ENCODE results near the gene BBS9.

BBS9 gene

DNA sequence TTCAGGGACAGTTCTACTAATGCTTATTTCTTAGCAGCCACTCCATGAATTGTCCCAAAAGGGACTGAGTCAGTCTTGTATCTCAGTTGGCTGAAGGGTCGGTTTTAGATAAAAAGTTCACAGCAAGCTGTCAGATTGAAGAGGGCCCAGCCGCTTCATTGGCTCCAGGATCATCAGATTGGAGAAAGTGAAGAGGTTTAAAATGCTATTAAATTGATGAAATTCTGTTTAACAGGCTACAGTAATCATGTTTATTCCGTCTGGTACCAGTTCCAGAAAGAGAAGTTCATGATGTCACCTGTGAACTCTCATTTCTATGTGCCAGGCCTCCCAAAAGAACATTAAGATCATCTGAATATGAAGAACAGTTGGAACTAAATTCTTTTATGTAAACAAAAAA is 481.6 kb downstream of the BBS9 start:
- no peak for DNase-seq (ENCODE audit: low read depth)

DNA sequence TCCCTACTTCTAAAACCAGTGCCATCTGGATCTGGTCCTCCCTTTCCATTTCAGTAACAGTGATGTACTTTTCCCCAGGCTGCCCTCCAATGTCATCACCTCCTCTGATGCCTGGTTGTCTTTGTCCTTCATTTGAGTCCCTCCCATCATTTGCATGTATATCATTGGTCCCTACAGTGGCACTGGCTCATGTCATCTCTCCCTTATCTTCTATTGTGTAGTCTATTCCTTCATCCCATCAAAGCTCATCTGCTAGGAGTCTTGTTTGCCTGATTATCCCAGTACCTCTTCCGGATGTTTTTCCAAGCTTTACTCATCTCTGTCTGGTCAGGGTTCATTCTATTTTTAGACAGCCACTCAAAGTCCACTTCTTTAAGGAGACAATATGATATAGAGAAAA is 483.1 kb downstream of the BBS9 start:
- DNase-seq (ENCODE audit: low read depth), result no peak

DNA sequence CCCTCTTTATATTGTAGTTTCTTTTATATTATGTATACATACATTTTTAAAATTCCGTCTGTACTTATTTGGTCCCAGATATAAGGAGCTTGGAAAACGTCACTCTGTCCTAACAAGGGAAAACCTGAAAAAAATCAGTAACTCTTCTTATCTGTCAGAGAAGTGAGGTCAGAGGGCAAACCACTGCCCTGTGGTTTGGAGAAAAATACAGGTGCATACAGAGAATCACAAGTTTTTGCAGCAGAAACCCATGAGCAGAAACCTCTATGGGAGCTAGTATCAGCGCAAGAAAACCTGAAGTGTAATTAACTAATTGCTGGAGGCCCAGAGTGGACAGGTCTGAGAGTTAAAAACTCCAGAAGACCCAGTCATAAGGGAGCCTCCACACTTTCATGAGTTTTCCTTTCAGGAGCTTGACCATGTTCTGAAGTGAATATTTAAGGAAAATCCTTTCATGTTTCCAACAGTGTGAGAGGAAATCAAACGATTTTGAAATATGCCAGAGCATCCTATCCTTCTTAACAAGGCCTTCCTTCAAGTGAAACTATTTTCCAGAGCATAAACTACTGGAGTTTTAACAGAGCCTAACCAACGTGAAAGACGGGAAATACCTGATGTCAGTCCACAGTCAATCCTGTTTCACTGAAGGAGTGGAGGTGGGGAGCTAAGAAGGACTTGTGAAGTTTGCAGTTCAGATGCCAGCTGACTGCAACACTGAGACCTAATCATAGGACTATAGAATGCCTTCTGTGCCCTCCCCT is 485.2 kb downstream of the BBS9 start:
- no peak for DNase-seq (ENCODE audit: low read depth)

DNA sequence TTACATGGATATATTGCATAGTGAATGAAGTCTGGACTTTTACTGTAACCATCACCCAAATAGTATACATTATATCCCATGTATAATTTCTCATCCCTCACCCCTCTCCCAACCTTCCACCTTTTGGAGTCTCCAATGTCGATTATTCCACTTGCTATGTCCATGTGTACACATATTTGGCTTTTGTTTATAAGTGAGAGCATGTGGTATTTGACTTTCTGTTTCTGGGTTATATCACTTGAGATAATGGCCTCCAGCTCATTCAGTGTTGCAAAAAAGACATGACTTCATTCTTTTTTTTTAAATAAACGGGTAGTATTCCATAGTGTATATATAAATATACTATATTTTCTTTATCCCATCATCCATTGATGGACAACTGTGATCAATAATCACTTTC is 487.4 kb downstream of the BBS9 start:
- DNase-seq (ENCODE audit: low read depth), result no peak

DNA sequence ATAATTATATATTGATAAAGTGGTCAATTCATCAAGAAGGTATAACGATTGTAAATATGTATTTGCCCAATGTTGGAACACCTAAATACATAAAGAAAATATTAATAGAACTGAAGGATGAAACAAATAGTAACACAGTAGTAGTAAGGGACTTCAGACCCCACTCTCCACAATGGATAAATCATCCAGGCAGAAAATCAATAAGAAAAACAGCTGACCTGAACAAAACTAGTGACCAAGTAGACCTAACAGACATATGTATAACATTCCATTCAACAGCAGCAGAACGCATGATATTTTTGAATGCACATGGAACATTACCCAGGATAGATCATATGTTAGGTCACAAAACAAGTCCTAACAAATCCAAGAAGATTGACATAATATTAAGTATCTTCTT is 489.9 kb downstream of the BBS9 start:
- no peak for DNase-seq (ENCODE audit: low read depth)

DNA sequence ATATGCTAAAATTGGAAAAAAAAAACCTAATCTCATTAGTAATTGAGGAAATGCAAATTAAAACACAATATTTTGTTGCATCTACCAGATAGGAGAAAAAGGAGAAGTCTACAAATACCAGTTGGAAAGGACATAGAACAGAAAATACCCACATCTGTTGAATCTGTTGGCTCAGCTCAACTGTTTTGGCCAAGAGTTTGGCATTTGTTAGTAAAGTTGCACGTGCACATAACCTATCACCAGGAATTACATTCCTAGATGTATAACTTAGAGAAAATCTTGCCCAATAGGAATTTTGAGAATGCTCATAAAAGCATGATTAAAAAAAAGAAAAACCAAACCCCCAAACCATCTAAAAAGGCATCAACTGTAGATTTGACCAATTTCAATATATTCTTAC is 493.9 kb downstream of the BBS9 start:
- no peak for DNase-seq (ENCODE audit: low read depth)

DNA sequence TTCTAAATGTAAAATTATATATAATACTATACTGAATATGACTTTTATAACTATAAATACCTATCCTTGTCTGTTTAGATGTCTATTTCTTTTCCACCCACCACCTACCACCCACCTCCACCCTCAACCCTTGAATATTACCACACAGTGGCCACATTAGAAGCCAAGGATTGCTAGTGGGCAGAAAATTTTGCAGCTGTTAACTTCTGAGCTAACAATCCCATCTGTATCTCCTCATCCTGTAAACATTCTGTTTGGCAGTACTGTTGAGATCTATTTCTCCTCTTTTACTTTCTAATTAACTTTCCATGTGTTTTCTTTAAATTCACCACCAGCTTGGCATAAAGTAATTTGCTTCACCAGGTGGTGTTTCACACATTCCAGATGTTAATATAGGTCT is 494.9 kb downstream of the BBS9 start:
- no peak for DNase-seq (ENCODE audit: low read depth)

DNA sequence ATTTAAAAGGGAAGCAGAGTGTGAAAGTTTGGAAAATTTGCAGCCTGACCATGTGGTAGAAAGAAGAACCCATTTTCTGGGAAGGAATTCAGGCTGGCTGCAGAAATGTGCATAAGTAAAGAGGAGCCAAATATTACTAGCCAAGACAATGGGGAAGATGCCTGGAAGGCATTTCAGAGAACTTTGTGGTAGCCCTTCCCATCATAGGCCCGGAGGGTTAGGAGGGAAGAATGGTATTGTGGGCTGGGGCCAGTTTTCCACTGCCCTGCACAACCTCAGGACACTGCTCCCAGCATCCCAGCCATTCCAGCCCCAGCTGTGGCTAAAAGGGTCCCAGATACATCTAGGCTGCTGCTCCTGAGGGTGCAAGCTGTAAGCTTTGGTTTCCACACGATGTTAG is 497.5 kb downstream of the BBS9 start:
- DNase-seq (ENCODE audit: low read depth), result no peak

DNA sequence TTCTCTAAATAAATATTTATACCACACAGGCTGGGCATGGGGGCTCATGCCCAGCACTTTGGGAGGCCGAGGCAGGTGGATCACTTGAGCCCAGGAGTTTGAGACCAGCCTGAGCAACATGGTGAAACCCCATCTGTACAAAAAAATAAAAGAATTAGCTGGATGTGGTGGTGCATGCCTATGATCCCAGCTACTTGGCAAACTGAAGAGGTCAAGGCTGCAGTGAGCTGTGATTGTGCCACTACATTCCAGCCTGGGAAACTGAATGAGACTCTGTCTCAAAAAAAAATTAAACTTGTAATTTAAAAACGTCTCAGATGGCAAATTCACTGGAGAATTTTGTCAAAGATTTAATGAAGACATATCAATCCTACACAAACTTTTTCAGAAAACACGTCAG is 498.4 kb downstream of the BBS9 start:
- no peak for DNase-seq (ENCODE audit: low read depth)

DNA sequence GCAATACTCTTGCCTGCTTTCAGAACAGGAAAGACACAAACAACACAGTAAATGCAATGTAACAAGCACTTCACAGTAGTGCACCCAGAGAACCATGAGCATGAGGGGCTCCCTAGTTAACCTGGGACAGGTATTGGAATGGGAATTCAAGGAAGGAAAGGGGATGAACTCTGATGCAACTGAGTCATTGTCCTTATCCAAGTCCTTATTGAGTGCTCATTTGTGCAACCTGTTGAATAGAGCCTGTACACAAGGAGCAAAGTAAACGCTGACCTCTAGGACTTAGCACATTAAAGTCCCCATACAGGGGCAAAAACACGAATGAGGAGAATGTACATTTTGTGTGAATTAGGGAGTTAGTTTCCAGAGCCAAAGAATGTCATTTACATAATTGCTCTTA is 499.5 kb downstream of the BBS9 start:
- no peak for DNase-seq (ENCODE audit: low read depth)

DNA sequence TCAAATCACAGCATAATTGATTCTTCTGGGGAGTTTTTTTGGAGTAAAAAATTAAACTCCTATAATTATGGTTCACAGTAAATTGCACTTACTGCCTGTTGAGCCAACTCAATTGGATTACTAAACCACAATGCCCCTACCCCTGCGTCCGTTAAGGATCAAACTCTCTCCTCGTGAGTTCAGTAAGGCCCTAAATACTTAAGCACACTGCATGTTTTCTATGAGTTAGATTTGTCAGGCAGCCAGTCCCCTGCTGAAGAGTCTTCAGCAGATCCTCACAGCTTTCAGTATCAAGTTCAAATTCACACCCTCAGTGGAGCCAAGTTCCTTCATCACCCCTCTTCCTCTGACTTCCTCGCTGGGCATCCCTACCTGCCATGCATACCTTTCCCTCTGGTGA is 501.0 kb downstream of the BBS9 start:
- no peak for DNase-seq (ENCODE audit: low read depth)

DNA sequence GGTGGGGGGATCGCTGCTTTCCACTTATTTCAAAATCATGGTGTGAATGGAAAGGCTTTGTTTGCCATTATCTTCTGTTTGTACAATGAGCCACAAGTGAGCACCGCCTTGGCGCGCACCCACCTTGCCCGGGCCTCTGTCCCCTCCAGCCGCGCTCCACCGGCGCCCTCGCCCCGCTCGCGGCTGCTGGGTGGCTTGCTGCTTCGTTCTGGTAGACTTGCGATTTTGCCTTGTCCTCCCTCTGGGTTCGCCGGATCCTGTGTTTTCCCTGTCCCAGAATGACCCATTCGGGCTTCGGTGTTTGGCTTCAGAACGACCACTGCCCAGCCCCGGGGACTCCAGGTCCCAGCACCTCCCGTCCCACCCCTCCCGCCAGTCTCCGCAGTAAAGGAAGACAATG is 503.0 kb downstream of the BBS9 start:
- no peak for DNase-seq (ENCODE audit: low read depth)

DNA sequence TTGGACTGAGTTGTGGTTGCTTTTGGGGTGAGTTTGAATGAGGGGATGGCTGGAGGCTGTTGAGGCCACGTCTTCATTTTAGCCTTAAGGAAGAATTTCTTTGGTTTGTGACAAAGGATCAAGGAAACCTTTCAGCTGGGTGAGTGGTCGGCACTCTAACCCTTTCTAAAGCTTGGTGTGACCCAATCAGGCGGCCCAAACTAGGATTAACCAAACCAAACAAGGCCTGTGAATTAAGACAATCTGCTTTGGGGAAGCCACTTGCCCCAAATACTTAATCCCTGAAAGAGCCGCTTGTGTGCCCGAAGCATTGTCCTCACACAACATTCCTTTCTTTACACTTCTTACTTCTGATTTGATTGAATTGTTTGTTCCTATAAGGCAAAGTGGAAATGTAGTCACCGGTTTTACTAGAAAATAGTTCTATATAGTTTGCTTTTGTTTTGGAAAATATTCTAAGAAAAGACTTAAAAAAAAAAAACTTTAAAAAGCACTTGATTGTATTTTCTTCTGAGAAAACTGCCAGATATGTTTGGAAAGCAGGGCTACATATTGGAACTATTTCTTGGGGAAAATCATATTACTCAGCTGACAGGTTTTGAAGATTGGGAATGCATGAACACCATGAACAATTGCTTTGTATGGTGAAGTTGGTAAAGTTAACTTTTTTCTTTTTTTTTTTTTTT is 503.6 kb downstream of the BBS9 start:
- DNase-seq (ENCODE audit: low read depth), result no peak

DNA sequence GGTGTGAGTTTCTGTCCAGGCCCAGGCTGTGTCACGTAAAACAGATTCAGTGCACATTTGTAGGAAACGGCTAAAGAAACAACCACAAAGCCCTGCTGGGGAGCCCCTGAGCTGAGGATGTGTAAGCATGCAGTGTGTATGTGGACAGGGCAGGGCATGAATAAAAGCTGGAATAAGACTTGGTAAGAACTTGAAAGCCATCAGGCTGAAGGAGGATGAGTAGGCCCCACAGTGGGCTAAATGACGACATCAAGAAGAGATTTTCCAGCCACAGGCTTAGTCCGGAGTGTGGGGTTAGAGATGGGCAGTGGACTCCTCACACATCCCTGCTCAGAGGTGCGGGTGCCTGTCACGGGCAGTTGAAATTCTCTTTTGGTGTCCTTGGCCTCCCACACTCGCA is 505.2 kb downstream of the BBS9 start:
- no peak for DNase-seq (ENCODE audit: low read depth)

DNA sequence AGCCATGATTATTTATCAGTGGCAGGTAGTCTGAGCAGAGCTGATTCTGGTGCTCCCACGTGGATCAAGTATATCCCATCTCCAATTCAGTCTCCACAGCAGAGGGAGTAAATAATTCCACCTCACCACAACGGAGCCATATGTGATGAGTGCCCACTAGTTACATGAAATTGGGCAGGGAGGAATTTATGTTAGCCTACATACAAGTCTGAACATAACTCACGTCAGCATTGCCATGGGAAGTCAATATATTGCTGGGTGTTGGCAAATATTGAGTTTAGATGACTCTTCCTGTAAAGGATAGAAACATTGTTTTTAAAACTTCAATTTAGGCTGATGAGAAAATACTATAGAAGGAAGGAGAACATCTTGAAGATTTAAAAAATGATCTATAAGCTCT is 507.0 kb downstream of the BBS9 start:
- no peak for DNase-seq (ENCODE audit: low read depth)

DNA sequence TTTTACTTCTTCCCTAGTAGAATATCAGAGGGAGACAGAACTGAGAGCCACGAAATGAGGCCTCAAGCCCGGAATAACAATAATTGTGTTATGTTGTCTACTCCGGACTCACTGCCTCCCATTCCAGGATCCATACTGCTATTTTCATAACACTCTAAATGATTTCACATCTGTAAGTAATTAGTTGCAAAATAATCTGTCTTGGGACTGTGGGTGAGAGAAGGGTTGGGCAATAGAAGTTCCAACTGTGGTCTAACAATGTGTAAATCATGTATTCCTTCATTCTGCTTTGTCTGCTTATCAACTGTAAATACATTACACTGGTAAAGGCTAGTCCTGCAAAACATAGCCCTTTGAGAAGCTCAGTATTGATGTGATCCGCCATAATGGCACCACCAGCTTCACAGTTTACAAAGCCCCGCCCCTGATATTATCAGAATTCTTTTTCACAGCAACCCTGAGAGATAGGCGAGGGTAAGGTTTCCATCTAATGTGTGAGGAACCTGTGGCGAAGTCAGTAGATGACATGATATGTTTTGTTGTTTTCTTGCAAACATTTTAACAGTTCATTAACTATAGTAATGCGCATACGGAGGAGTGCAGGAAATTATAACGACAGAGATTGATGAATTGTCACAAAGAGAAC is 510.3 kb downstream of the BBS9 start:
- no peak for DNase-seq (ENCODE audit: low read depth)

DNA sequence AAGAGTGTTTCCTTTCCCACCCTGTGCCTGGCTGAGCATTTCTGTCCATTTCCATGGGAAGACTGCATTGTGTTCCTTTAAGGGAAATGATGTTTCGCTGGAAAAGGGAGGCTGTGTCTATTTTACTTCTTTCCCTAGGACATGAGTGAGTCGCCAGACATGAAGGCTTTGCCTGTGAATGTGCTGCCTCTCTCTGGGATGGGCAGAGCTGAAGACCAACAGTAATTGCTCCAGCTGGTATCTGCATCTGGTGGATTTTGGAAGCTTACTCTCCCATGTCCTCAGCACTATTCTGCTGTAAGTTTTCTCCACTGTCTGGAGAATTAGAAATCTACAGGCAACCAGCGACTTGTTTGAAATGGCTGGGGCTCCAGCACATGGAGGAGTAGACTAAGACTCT is 511.4 kb downstream of the BBS9 start:
- DNase-seq (ENCODE audit: low read depth), result no peak

DNA sequence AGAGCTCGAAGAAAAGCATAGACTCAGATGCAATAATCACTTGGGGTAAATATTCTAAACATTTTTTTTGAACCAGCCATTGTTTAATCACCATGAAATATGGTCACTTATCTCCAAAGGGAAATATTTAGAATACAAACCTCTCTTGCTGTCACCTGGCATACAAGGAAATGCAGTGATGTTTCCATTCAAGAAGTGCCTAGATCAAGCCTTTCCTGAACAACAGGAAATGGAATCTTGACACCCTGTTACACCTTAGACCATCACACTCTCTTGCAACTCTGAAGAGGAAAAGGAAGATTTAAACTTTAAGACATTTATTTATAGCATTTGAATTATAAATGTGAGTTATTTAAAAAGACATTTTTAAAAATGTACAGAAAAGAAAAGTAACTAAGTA is 512.9 kb downstream of the BBS9 start:
- no peak for DNase-seq (ENCODE audit: low read depth)

DNA sequence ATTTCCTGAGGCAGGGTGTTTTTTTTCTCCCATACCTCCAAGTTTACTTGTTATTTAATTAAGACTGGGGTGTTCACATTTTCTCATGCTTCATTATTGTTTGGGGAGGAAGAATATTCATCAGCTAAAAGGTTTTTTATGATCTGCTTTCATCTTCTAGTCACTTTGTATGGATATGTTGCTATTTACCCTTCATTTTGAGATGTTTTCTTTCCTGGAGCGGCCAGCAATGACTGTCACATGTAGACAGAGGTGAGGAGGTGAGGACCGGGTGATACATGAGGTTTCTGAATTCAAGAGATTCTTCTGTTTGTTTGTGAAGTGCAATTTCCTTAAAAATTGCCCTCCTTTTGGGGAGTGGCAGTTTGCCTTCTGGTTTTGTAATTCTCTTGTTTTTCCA is 514.2 kb downstream of the BBS9 start:
- DNase-seq (ENCODE audit: low read depth), result no peak

DNA sequence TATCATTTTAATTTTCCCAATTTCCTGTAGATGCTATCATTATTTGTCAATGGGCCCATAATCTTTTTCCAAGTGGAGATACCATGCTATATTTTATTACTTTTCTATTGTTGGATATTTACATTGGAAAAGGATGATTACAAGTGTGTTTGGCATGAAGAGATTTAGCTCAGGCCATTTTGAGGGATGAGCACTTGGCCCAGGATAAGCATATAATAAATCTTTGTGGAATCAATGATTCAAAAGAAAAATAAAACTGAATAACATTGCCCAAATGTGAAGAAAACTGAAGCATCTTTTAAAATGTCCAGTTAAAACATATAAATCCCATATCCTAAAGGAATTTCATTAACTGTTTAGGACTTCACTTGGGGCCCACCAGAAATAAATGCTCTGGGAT is 515.1 kb downstream of the BBS9 start:
- DNase-seq (ENCODE audit: low read depth), result no peak

DNA sequence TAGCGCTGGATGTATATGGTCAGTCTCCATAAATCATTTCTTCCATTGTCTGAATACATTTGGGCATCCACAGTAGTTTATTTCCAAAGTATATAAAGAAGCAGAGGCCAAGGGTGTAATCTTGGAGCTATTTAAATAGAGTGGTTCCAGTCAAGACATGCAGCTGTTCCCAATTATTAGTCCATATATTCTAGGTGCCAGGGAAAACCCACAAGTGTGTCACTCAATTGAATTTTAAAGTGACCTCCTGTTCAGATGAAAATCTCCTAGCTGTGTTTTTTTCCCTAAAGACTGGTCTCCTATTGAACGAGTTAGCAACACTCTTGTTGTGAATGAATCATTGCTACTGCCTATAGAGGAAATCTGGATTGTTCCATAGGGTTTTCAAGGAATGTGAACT is 515.7 kb downstream of the BBS9 start:
- no peak for DNase-seq (ENCODE audit: low read depth)

DNA sequence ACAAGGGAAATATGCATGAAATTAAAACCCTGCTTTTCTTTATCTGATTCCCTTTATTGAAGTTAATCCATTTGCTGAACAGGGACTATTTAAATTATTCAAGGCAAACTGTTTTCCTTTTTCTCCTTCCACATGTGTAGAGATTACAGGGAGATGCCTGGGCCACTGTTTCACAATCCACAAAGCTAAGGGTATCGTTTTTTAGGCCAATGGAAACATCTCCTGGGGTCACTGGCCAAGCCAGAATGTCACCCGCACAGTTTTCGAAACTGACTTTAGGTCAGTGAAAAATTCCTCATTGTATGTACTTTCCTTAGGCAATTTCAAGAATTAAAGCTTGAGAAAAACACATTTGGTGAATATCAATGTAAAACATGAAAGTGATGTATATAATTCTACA is 516.8 kb downstream of the BBS9 start:
- DNase-seq (ENCODE audit: low read depth), result no peak

DNA sequence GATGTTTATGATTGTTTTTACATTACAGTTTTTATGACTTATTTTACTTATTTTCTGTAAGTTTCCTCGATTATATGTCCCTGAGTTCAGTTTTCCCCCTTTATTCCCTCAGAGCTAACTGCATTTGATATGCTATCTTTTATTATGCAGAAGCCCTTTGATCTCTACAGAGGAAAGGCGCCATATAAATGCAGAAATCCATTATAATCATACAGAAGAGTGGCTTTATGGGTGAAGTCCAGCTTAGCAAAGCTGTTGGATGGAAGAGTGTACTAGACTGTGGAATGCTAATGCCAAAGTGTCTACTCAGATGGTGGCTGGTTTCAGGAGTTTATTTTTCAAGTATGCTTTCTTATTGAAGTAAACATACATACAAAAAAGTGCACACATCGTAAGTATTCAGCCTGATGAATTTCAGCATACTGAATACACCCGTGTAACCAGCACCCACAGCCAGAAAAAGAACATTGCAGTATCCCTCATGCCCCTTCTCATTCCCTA is 517.6 kb downstream of the BBS9 start:
- DNase-seq (ENCODE audit: low read depth), result no peak
